SU-DHL-6 (cell line): ENCODE measurements around the gene RALGPS1.

Source experiments
- EZH2phosphoT487 ChIP-seq: fragments of 200-600 bp; sonication (generic), shearing (Covaris generic); conservative IDR thresholded peaks from 2 replicates; pipeline ENCODE4 v1.6.1; 2018; ENCODE audit warnings: mild to moderate bottlenecking, antibody characterized with exemption, low read length, moderate library complexity, mixed read lengths
- TF ChIP-seq, protein P1 (sequence below): fragments of 200-600 bp; sonication (generic); IDR thresholded peaks from one replicate; pipeline ENCODE4 v1.5.1; 2017; ENCODE audit warnings: antibody characterized with exemption, mild to moderate bottlenecking, low read length, moderate library complexity; ENCODE audit not compliant: insufficient read depth, poor library complexity, severe bottlenecking

DNA sequence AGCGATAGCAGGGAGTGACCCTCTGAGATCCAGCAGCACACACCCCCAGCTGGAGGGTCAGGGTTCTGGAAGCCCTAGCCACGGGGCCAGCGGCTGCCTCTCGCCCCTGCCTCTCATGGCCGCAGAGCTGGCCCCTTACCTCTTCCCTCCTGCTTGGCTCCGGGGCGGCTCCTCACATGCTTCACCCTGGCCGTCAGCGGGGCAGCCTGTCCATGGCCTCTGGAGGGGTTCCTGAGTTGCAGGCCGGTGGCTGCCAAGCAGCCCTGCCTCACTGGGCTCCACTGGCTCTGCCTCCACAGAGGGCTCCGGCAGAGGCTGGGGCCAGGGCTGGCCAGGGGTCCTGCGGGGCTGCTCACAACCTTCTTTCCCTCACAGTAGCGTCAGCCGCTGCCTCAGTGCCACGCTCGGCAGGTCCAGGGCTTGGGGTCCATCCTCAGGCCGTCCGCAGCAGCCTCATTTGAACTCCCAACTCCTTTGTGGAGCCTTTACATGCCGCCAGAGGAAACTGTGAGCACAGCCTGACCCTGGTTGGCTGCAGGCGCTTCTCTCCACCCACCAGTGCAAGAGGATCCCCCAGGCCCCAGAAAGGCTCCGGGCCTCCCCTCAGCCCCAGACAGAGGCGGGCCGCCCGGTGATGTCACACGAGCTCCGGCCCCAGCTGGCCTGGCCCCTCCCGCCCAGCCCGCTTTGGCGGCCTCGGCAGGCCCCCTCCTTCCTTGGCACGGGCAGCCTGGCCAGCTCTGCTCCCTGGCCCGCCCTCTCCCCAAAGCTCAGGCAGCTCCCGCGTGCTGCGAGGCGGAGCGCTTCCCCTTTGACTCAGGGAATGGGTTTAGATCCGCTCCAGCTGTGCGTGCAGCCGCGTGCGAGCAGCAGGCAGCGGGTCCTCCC, 207.8 kb downstream of the RALGPS1 start, which contains the start of gene ANGPTL2:
- TF ChIP-seq, protein P1, sequence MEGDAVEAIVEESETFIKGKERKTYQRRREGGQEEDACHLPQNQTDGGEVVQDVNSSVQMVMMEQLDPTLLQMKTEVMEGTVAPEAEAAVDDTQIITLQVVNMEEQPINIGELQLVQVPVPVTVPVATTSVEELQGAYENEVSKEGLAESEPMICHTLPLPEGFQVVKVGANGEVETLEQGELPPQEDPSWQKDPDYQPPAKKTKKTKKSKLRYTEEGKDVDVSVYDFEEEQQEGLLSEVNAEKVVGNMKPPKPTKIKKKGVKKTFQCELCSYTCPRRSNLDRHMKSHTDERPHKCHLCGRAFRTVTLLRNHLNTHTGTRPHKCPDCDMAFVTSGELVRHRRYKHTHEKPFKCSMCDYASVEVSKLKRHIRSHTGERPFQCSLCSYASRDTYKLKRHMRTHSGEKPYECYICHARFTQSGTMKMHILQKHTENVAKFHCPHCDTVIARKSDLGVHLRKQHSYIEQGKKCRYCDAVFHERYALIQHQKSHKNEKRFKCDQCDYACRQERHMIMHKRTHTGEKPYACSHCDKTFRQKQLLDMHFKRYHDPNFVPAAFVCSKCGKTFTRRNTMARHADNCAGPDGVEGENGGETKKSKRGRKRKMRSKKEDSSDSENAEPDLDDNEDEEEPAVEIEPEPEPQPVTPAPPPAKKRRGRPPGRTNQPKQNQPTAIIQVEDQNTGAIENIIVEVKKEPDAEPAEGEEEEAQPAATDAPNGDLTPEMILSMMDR: no peak
- no peak for TF ChIP-seq EZH2phosphoT487
